NCI-H1694 (cell line): ENCODE measurements around the gene CABCOCO1.

ENCODE experiments used
- DNase-seq: peaks from one replicate; lab custom pipeline; 2025; lab: John Stamatoyannopoulos, UW

CABCOCO1 gene, protein sequence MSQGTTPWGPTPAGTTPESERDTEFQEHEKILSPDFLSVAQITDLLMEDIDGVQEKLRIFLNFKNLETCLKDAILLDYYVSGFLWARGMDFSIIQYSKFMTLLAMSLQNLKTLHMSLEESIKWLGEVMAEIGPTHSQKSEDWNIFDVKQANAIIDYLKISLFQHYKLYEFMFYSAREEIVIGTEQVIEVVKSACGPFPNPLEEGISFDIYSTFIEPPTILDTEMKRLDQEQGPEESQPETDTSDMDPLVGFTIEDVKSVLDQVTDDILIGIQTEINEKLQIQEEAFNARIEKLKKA

DNA sequence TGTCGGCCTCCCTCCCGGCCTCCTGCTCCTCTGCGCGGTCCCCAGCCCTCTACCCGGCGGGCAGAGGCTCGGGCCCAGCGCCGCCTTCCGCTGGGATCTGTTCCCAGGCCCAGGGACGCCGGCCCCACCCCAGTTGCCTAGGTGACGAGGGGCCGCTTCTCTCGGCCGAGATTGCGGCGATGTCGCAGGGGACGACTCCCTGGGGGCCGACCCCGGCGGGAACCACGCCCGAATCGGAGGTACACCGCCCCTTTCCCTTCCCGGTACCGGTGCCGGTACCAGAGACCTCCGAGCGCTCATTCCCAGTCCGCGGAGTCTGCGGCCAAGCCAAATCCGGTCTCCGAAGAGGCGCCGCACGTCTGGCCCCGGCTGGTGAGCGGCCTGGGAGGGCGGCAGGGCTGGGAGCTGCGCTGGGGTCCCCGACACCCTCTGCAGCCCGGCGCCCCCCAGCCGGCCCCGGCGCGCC lies at the start of gene CABCOCO1:
Gene CABCOCO1, plus strand, starts transcription at position 136 of the 466 bp plus-strand sequence. Its CDS starts 44 bp downstream, at position 180.
- no peak for DNase-seq

DNA sequence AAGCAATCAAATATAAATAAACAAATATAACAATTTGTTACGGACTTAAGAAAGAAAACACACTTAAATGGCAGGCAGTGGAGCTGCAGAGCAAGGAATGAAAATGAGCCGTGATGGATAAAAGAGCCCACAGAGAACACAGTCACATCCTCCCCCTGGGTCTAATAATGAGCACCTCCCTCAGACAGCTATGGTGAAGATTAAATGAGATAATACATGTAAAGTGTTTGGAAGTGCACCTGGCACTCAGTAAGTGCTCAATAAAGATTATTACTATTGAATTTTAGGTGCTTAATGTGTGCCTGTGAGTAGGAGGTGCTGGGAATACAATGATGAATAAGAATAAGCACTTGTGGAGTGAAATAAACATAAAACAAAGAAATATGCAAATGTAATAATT lies 49.1 kb upstream of the CABCOCO1 start:
- no peak for DNase-seq

DNA sequence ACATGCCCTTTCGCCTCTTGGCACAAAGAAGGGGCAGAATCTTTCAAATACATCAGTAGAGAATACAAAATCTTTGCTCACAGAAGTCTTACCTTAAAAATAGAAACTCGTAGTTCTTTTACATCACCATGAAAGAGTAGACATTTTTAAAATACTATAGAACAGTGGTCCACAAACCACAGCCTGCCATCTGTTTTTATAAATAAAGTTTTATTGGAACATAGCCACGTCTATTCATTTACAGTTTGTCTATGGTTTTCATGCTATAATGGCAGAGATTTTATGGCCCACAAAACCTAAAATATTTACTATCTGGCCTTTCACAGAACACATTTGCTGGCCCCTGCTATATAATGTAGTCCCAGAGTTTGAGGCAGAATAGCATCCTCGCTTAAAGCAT lies 46.1 kb upstream of the CABCOCO1 start:
- no peak for DNase-seq

DNA sequence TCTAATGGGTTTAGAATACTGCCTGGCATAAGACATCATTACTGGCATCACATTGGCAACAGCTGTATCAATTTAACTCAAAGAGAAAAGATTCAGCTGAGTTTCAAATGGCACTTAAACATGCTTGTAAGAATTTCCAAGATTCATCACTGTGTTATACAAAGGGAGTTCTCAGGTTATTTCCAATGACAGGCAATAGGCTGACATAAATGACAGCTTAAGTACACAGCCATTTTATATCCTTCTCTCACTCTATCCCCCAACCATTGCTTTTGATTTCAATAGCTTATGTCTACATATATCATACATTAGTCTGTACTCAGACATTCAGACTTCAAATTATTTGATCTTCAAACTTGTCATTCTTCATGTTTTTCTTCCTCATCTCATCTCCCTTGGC lies 45.5 kb upstream of the CABCOCO1 start:
- no peak for DNase-seq

DNA sequence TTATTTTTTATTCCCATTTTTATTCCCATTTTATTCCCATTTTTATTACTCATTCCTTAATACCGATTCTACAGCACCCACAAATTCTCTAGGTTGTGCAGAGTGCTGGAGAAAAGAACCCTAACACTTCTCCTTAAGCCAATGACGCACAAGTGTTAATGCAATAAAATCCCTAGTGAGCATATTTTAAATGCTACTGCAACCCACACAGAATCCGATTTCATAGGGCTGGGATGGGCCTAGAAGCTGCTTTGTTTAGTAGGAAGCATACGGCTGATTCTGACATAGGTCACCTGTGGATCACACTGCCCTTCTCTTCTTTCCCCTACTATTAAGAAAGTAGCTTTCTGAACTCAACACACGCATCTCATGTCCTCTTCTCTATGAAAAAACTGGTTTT lies 45.1 kb upstream of the CABCOCO1 start:
- DNase-seq: no peak

DNA sequence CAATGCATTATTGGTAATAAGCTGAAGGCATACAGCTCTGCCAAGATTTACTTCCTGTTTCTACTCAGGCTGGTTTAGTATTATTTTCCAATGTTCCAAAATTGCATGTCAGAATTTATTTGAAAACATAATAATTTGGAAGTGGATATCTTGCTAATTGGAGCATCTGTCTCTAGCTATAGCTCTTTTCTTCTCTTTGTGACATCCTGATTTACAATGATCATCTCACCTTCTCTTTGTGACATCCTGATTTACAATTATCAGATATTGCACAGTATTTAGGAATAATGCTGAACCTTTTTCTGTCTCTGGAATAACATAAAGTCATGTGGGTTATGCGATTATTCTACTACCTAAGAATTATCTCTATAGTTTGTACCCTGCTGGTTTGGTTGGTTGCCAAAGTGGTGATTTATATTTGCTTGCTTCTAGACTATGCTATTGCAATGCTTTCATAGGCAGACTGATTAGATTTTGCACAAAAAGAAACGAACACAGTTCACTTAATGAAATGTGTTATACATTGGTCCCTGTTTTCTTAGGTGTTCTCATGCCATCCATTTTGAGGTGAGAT lies 44.3 kb upstream of the CABCOCO1 start:
- no peak for DNase-seq

DNA sequence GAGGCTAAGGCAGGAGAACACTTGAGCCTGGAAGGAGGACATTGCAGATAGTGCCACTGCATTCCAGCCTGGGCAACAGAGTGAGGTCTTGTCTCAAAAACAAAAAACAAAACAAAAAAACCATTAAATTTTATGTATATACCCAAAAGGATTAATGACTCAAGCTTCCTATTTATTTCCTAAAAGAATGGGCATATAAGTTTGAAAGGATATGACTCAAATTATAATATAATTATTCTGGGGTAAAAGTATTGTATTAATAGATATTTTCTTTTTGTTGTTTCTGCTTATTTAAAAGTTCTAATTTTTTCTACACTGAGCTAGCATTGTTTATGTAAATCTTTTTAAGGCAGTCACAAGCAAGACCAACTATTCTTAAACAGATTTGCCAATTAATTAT lies 42.2 kb upstream of the CABCOCO1 start:
- no peak for DNase-seq

DNA sequence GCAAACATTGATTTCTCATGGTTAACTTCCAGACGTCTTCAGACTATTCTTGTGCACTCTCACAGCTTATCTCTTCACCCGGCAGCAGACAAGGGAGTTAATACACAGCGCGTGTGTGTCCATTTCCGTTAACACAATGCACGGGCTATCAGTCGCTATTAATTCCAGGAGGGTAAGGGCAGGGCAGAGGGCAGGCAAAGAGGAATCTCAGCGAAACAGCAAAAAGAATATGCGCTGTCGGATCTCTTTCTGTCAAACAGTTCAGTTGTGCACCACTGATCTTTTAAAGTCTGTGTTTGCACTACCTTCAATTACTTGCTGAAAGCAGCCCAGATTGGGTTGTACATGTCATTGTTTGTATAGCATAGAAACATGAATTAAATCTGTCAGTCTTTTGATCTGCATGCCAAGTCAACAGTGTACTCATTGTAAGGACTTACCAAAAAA lies 41.1 kb upstream of the CABCOCO1 start:
- peak; percentile 12 for DNase-seq

DNA sequence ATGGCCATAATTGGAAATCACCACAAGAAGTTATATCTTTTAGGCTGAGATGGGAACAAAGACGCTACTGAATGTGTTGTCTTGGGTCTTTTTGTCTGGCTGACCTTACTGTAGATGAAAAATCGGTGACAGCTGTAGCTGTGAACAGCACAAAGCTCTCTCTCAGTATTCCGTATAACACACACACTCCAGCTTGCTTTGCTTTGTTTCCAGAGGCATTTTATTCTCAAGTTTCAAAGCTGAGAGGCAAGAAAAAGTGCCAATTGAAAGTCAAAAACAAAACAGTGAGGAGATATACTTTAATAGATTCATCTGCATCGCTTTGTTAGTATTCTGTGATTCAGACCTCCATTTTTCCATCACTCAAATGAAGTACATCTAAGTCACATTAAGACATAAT lies 39.6 kb upstream of the CABCOCO1 start:
- DNase-seq: no peak

DNA sequence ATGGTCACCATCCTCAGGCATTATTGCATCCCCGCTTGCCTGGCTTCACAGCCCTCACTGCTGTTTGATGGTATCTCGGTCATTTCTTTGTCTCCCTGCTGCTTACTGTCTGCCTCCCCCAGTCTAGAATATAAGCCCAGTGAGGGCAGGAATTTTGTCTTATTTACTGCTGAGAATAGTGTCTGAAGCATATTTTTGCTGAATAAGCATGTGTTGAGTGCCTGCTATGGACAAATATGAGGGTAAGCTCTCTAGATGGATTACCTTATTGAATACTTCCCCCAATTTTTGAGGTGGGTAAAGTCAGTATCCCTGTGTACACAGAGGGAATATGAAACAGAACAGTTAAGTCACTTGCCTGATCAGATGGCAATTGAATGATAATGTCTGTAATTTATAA lies 36.5 kb upstream of the CABCOCO1 start:
- DNase-seq: no peak

DNA sequence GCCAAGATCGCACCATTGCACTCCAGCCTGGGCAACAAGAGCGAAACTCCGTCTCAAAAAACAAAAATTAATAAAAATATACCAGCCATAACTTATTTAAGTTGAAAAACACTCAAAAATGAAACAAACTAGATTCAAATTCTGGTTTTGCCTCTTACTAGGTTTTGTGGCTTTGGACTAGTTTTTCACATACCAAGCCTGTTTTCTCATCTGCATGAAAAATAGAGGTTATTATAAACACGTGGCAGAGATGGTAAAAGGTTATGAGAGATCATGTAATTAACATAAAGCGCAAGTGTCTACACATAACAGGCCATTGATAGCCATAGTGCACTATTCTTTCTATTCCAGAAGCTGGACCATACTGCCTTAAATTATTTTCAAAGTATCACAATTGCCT lies 35.5 kb upstream of the CABCOCO1 start:
- DNase-seq: no peak

DNA sequence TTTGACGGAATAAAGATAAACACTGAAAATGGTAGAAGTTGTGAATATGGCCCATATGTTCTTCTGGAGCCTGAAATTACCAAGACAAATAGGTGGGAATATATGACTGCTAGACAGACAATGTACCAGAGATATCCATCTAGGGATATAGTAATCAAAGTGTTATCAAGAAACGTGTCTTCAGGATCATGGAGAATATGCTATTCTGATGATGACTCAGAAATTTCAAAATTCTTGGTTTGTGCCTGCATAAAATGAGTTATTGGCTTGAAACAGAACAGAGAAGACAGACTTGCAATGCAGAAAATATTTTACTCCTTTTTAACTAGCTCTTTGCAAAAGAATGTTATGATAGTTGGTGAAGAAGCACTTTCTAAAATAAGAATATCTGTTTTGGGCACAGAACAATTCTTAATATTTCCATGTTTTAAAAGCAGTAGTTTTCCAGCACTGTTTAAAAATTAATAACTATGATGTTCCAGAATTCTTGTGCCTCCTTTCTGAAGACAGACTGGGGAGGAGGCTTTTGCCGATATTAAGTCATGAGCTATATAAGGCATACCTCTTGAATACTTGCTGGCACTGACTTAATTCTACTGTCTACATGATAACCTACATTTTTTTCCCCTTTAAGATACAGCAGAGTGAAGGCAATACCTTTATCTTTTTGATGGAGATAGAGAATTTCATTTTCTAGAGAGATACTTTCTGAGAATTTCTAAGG lies 34.4 kb upstream of the CABCOCO1 start:
- DNase-seq: no peak

DNA sequence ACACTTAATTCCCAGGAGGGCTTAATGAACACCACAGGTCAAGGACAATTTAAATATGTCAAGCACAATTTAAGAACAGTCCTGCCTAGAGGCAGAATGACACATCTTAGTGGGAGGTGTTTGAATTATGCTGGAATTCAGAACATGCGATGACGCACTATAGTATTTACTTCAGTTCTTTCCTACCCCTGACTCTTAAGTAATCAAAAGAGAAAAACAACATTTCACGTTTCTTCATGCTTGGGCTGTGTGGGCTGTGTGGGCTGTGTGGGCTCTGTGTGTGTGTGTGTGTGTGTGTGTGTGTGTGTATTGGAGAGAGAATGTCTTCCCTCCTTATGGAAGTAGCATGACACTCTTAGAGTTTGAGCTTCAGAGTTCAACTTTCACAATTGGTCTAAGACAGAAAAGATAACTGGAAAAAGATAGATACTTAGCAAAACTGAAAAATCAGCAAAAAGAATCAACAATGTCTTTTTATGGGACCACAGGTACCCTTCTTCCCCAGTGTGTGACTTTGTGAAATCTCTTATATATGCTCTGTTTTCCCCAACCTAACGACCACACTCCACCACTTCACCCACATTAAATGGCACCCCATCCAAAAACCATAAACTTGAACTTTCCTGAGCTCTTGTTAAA lies 33.7 kb upstream of the CABCOCO1 start:
- no peak for DNase-seq

DNA sequence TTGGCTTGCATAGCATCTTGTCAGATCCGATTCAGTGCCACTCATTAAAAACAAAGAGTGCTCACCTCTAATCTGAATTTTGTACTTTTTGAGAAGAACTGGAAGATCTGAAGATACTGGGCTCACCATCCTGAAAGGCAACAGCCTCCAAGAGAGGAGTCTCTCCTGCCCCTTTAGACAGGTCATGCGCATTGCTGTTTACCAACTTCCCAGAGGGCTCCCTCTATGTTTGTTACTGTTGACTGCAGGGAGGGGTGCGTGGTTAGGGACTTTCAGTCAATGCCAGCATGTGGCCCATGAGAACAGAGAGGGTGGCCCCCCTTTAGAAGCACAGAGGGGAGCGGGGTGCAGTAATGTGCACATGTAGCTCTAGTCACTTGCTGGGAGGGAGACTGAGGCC lies 33.2 kb upstream of the CABCOCO1 start:
- no peak for DNase-seq

DNA sequence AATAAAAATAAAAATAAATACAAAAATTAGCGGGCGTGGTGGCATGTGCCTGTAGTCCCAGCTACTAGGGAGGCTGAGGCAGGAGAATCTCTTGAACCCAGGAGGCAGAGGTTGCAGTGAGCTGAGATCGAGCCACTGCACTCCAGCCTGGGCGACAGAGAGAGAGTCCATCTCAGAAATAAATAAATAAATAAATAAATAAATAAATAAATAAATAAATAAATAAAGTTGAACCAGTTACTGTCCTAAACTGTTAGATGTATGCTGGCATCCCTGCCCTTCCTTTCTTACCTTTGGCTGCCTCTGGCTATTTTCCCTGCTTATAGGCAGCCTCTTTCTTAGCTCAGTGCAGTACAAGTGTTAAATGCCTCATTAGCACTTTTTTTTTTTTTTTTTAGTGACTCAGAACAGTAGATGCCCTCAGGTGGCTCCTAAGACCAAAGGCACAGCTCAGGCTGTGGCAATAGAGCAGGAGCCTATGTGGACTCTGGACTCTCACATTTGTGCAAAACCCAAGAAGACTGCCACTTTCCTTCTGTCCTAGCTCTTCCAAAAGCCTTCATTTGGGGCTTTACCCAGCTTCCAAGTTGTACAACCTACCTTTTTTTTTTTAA lies 30.6 kb upstream of the CABCOCO1 start:
- DNase-seq: no peak

DNA sequence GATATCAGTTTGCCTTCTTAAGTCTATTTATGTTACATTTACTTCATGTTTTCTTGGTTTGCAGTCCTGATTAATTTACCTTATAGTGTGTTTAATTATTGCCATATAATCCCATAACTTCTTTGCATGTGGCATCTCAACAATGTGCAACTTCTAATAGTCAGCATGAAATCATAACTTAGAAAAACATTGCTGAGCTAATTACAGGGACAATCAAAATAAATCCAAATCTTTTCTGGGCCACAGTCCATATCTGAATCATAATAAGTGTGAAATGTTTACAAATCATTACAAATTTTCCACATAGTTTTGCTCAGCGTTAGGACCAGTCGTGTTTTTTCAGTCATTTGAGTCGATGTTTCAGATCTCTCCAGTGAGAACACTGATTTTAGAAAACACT lies 29.1 kb upstream of the CABCOCO1 start:
- no peak for DNase-seq

DNA sequence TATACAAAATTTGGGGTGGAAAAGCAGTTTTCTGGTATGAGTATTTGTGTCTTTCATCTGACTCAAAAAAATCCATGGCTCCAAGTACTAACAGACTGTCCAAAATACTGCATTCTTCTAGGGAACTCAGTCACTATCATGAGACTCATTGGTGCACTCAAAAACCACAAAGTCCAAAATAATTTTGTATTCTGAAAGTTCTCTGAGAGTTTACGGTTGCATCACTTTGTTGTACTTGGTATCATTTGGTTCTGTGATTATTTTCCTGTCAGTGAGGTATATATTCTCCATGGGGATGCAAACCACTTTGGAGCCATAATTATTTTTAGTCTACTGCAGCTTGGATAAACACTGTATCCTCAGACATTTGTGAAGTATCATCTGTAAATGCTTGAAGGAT lies 28.0 kb upstream of the CABCOCO1 start:
- DNase-seq: no peak

DNA sequence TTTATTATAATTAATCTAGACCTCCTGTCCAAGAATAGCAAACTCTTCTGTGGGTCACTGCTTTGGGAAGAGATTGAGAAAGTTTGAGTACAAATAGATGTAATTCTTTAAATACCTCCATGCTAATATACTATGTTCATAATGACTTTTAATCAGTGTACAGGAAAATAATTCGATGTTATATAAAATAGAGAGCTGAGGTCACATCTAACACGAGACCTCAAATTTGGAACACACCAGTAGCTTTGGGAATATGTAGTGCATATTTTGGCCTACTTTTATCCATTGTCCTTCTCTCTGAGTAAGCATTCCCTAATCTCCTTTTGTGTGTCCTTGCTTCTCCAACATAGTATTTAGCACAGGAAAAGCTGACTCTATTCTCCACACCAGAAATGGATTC lies 27.3 kb upstream of the CABCOCO1 start:
- no peak for DNase-seq

DNA sequence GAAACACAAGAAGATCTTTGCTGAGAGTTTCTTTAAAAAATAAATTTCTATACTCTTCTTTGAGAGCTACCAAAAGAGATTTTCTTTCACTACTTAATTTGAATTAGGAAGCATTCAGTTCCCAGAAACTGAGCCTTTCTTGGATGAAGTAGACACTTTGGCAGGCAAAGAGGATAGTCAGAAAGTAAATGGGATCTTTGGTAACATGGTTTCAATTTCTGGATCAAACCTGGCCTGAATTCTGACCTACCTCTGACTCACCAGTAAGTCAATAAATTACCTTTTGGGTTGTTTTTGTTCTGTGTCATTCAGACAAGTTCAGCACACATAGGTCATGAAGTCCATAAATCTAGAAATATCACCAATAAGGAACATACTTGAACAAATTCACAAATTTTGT lies 26.8 kb upstream of the CABCOCO1 start:
- no peak for DNase-seq

DNA sequence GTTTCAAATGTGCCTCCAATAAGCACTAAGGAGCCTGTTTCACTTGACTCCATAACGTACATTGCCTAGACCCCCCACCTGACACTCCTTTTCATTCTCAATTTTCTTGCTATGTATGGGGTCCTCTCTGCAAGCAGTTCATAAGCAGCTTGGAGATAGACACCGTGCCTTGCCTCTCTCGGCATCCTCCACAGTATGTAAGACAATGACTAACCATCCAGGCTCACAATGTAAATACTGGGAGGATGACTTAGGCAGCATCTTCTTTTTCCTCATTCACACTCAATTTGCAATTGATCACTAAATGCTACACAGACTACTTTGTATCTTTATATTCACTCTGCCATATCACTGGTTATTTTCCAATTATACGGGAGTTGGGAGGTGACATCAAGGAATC lies 22.8 kb upstream of the CABCOCO1 start:
- DNase-seq: no peak

DNA sequence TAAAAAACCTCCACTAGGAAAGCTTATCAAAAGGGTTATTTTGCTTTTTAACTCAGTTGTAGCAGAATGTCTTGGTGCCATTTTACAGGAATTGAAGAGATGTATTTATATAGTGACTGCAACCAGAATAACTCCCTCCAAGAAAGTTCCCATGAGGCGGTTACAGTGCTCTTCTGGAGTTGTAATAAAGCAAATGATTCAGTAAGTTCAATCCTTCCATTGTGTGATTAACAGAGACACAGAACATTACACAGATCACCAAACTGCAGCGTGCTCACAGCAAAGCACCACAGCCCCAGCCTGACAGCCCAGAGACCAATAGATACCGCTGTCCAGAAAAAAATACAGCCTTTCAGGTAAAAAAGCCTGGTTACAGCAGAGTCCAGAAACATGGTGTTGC lies 21.9 kb upstream of the CABCOCO1 start:
- no peak for DNase-seq

DNA sequence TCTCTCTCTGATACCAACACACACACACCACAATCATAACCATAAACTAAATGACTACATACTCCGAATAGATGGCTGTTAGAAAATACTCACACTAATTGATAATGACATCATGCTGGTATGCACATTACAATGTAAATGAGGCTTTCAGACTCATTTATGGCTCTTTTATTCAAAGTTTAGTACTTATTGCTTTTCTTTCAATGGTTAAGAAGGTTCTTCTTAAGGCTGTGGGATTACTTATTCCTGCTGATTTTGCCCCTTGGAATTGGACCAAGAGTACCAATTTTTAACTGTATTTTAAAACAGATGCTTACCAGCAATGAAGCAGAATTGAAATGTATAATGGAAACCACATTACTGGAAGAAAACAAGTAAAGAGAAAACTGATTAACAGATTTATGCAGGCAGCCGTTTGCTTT lies 20.6 kb upstream of the CABCOCO1 start:
- DNase-seq: no peak
